Measurements from ENCODE around the gene ALDH9A1.

The ALDH9A1 gene

DNA sequence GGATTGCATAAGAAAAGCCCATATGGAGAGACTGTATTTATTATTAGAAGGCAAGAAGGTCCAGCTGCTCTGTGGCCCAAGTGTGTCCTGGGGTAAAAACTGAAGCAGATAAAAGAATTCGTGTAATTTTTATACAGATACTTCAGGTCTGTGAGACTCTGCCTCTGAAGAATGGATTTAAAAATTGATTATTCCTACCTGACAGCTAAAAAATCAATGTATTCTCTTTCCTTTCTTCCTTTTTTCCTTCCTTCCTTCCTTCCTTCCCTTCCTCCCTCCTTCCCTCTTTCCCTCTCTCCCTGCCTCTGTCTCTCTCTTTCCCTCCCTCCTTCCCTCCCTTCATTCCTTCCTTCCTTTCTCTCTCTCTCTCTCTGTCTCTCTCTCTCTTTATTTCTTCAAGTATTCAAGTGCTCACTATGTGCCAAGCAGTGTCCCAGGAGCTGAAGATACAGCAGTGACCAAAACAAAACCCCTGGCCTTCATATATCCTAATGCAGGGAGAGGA, 78.7 kb downstream of the ALDH9A1 start:
- no peak for DNase-seq (ENCODE audit: low read depth)

- no peak for DNase-seq (ENCODE audit: low read depth)
These were observed 81.3 kb downstream of the ALDH9A1 start for GRCh38 chr1:165616987-165617546.

DNA sequence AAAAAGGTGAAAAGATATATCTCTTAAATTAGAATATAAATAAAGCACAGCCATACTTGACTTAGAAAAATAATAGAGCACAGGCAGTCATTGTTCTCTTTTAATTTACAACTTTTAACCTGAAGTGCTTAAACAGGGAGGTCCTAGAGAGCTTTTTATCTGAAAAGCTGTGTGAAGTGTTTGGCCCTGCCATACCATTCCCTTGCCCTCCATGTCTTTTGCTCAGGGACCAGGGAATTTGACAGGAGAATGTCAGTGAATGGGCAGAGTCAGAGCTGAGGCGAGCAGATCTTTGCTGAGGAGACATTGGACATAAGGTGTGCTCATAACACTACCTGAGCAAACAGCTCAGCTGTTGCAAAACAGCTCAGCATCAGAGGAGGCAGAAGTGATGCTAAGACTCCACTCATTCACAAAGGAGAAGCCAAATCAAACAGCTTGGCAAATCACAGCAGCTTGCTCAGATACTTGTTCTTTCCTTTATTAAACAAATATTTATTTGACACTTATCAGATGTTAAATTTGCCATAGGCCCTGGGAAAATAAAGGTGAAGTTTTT, 82.2 kb downstream of the ALDH9A1 start:
- DNase-seq (ENCODE audit: low read depth), result no peak

All from stimulated activated CD8-positive, alpha-beta memory T cell treated with anti-CD3 and anti-CD28 coated beads, Interleukin-7, amount 100 ng/mL, for 24 hours (primary cell).